ENCODE data around the gene LCN15.

DNA sequence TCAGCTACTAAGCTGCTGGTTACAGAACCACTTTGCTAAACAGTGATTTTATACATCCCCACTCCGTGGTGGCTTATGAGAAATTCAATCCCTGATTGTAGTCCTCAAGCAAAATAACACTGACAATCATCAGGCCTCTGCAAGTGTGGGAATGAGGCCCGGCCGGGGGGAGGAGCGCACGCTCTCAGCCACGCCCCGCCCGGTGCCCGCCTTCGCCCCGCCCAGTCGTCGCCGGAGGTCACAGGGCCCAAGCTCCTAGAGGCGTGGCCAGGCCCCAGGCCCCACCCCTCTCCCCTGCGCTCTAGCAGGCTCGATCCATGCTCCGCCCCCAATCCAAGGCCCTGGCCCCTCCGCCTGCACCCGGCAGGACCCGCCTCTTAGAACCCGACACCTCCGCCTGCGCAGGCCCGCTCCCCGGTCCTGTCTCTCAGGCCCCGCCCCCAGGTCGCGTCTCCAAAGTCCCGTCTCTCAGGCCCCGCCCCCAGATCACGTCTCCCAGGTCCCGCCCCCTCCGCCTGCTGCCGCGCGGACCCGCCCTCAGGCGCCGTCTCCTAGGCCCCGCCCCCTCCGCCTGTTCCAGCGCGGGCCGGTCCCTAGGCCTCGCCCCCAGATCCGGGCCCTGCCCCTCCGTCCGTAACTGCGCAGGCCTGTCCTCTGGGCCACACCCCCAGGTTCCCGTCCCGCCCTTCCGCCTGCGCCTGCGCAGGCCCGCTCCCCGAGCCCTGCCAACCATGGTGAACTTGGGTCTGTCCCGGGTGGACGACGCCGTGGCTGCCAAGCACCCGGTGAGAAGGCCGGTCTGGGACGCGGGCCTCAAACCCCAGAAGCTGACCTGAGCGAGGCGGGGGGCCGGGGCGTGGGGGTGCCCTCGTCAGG lies 26.6 kb upstream of the LCN15 start, which contains the start of gene TMEM141:
- TF ChIP-seq, protein P1, sequence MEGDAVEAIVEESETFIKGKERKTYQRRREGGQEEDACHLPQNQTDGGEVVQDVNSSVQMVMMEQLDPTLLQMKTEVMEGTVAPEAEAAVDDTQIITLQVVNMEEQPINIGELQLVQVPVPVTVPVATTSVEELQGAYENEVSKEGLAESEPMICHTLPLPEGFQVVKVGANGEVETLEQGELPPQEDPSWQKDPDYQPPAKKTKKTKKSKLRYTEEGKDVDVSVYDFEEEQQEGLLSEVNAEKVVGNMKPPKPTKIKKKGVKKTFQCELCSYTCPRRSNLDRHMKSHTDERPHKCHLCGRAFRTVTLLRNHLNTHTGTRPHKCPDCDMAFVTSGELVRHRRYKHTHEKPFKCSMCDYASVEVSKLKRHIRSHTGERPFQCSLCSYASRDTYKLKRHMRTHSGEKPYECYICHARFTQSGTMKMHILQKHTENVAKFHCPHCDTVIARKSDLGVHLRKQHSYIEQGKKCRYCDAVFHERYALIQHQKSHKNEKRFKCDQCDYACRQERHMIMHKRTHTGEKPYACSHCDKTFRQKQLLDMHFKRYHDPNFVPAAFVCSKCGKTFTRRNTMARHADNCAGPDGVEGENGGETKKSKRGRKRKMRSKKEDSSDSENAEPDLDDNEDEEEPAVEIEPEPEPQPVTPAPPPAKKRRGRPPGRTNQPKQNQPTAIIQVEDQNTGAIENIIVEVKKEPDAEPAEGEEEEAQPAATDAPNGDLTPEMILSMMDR (IDR thresholded peaks at IDR 0.05) = peak in 1 of 4 experiments; percentile 16
- TF ChIP-seq POLR2A (IDR thresholded peaks at IDR 0.05) = peak; percentile 43 to 81
